DMS114 treated with DMSO at 0.1 percent for 48 hours (cell line): ENCODE data around the gene SERPINA6.
"Not testable (repeated sequence)": the region's sequence is repeated elsewhere in the genome, so short reads cannot be mapped to it uniquely, and the experiment has no call there.

Experiments
- DNase-seq: peaks from one replicate; lab custom pipeline; 2025; ENCODE audit not compliant: unreplicated experiment; lab: John Stamatoyannopoulos, UW

The SERPINA6 gene

GRCh38 chr14:94330432-94330831 lies 7.3 kb upstream of the SERPINA6 start:
- DNase-seq = no peak

GRCh38 chr14:94329857-94330256 lies 6.7 kb upstream of the SERPINA6 start:
- no peak for DNase-seq

GRCh38 chr14:94328196-94328595 lies 5.1 kb upstream of the SERPINA6 start:
- DNase-seq = no peak

- no peak for DNase-seq
Observed at GRCh38 chr14:94321421-94322271, 1.5 kb downstream of the SERPINA6 start.

- no peak for DNase-seq
Observed at GRCh38 chr14:94320243-94320642, 2.9 kb downstream of the SERPINA6 start.

- no peak for DNase-seq
Observed at GRCh38 chr14:94317259-94317658, 5.9 kb downstream of the SERPINA6 start.

- no peak for DNase-seq
Observed at GRCh38 chr14:94316692-94317091, 6.4 kb downstream of the SERPINA6 start.

- DNase-seq = no peak
Observed at GRCh38 chr14:94314890-94315289, 8.2 kb downstream of the SERPINA6 start.

- no peak for DNase-seq
Observed at GRCh38 chr14:94313991-94314655, 9.0 kb downstream of the SERPINA6 start.

GRCh38 chr14:94312481-94313246 lies 10.5 kb downstream of the SERPINA6 start:
- no peak for DNase-seq

- DNase-seq = no peak
Observed at GRCh38 chr14:94310248-94310647, 12.9 kb downstream of the SERPINA6 start.

- DNase-seq = no peak
Observed at GRCh38 chr14:94309721-94310120, 13.4 kb downstream of the SERPINA6 start.

- no peak for DNase-seq
Observed at GRCh38 chr14:94307410-94307992, 15.6 kb downstream of the SERPINA6 start.

- no peak for DNase-seq
Observed at GRCh38 chr14:94306047-94306978, 16.8 kb downstream of the SERPINA6 start.

GRCh38 chr14:94305620-94306019 lies 17.5 kb downstream of the SERPINA6 start:
- DNase-seq = no peak

- DNase-seq = no peak
Observed at GRCh38 chr14:94304243-94304642, 18.9 kb downstream of the SERPINA6 start.

GRCh38 chr14:94303111-94303510 lies 20.0 kb downstream of the SERPINA6 start:
- DNase-seq = no peak

- no peak for DNase-seq
Observed at GRCh38 chr14:94298130-94298529, 25.0 kb downstream of the SERPINA6 start.

- DNase-seq = not testable (repeated sequence)
Observed at GRCh38 chr14:94296181-94296545, 27.0 kb downstream of the SERPINA6 start.
